Activated CD4-positive, alpha-beta T cell treated with anti-CD3 and anti-CD28 coated beads for 36 hours (primary cell): ENCODE data around the gene LTBP1. TPM values are rescaled to one million over a fixed set of nuclear protein-coding genes. Genes with fewer than 3 reads are reported as not detected.
"Not testable (repeated sequence)": the region's sequence is repeated elsewhere in the genome, so short reads cannot be mapped to it uniquely, and the experiment has no call there.

Experiments
- ATAC-seq: fragments of 200-7000 bp; cut with Tn5 transposase; one replicate; pipeline ENCODE4 v1.10.0; 2021; ENCODE audit warnings: mild to moderate bottlenecking, moderate library complexity
- CTCF ChIA-PET: fragments of 350-600 bp; sonication (Branson Sonifier 250); formaldehyde crosslinking; loops from one replicate; lab custom pipeline; 2021; ENCODE audit warnings: antibody characterized with exemption; lab: Charles Lee
- POLR2A ChIA-PET: fragments of 350-600 bp; sonication (Branson Sonifier 250); formaldehyde crosslinking; loops from one replicate; lab custom pipeline; 2021; ENCODE audit warnings: antibody characterized with exemption, inconsistent platforms; lab: Charles Lee
- DNase-seq: peaks from one replicate; pipeline ENCODE4 v3.0.0-alpha.2; 2020
- H3K27ac Mint-ChIP-seq: one replicate; pipeline ENCODE4 v1.8.0; 2021; ENCODE audit warnings: mixed read lengths
- H3K27me3 Mint-ChIP-seq: one replicate; pipeline ENCODE4 v1.8.0; 2021; ENCODE audit warnings: mixed read lengths
- H3K36me3 Mint-ChIP-seq: one replicate; pipeline ENCODE4 v1.8.0; 2021; ENCODE audit warnings: low read depth, mixed read lengths
- H3K4me1 Mint-ChIP-seq: one replicate; pipeline ENCODE4 v1.8.0; 2021; ENCODE audit warnings: mixed read lengths
- H3K4me3 Mint-ChIP-seq: one replicate; pipeline ENCODE4 v1.8.0; 2021; ENCODE audit warnings: mild to moderate bottlenecking, moderate library complexity, mixed read lengths
- H3K9me3 Mint-ChIP-seq: one replicate; pipeline ENCODE4 v1.8.0; 2021; ENCODE audit warnings: low read depth, mixed read lengths
- intact Hi-C, 2 experiments: fragments of 100-400 bp; cut with DNase I in 1 of 2; cut with micrococcal nuclease in 1 of 2; formaldehyde crosslinking; loops; one replicate each; pipeline versions ENCODE4 v1.14.2 to v1.15.1; 2022 to 2024; cut with DNase I, micrococcal nuclease
- total RNA-seq, 2 experiments: library from RNA; stranded (reverse); gene quantifications; one replicate each; pipeline ENCODE4 v1.2.3, GENCODE V29; 2021

The LTBP1 gene
- total RNA-seq, 2 experiments from 2014 or later: 0.14 to 0.26 TPM

GRCh38 chr2:32973772-32974171 lies 27.0 kb downstream of the LTBP1 start:
- H3K27me3 Mint-ChIP-seq, DNase-seq, intact Hi-C loops: not testable (repeated sequence)

GRCh38 chr2:32976409-32977063 lies 29.8 kb downstream of the LTBP1 start:
- no peaks in the 10 kb centered on the region for H3K9me3 Mint-ChIP-seq
- CTCF ChIA-PET: no interaction called here

More at GRCh38 chr2:32973772-32974171, 27.0 kb downstream of the LTBP1 start:
- CTCF ChIA-PET: interaction anchor here (0.6 kb wide), 1 partner anchor 60 kb away, joined by 3 read pairs; no protein-coding TSS in a partner anchor
- H3K4me3 Mint-ChIP-seq, H3K9me3 Mint-ChIP-seq, POLR2A ChIA-PET, H3K27ac Mint-ChIP-seq, H3K4me1 Mint-ChIP-seq, ATAC-seq, H3K36me3 Mint-ChIP-seq: not testable (repeated sequence)

DNA sequence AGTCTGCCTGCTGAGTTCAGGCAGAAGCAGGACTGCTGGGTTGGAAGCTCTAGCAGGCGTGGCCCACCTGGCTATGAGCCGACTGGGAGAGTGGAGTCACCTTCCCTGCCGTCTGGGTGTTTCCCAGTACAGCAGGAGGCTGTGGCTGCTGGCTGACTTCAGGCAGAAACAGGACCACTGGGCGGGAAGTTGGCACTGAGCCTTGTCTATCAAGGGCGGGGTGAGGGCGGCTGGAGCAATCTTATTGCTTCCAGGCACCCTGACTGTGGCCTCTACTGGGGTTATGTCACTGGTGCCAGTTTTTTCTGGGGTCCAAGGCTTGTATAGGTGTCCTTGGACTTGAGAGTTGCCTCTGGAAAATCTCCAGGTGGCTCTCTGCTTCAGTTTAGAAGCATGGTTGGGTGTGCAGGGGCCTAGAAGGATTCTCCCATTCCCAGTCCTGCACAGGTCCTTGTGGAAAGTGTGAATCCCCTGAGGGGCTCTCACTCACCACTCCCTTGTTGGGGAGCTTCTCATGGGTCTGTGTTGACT lies 30.5 kb downstream of the LTBP1 start:
- no peak for ATAC-seq
- no peaks in the 10 kb centered on the region for H3K4me1 Mint-ChIP-seq
- CTCF ChIA-PET: no interaction called here
- no peak for DNase-seq
- H3K4me3 Mint-ChIP-seq: no peak overlapping the region
- intact Hi-C loops: no loop called here
- peaks cover 19% of the 10 kb centered on the region for H3K27me3 Mint-ChIP-seq
- H3K9me3 Mint-ChIP-seq: no peaks in the 10 kb centered on the region
- POLR2A ChIA-PET: no interaction called here
- no peaks in the 10 kb centered on the region for H3K36me3 Mint-ChIP-seq
- no peak overlapping the region for H3K27ac Mint-ChIP-seq

More at GRCh38 chr2:32976409-32977063, 29.8 kb downstream of the LTBP1 start:
- H3K4me3 Mint-ChIP-seq: no peak overlapping the region
- no peaks in the 10 kb centered on the region for H3K36me3 Mint-ChIP-seq
- intact Hi-C loops: no loop called here
- H3K27me3 Mint-ChIP-seq: peaks cover 17% of the 10 kb centered on the region
- ATAC-seq (no peak), DNase-seq (no peak)
- H3K4me1 Mint-ChIP-seq: no peaks in the 10 kb centered on the region
- POLR2A ChIA-PET: no interaction called here
- H3K27ac Mint-ChIP-seq: no peak overlapping the region

- Mint-ChIP-seq H3K27ac (no peak overlapping the region), H3K36me3 (no peaks in the 10 kb centered on the region), H3K27me3 (peaks cover 30% of the 10 kb centered on the region), H3K4me1 (no peaks in the 10 kb centered on the region), H3K9me3 (no peaks in the 10 kb centered on the region), H3K4me3 (no peak overlapping the region)
- intact Hi-C loops: no loop called here
- DNase-seq (no peak), ATAC-seq (no peak)
- ChIA-PET POLR2A (no interaction called here), CTCF (no interaction called here)
Measured at GRCh38 chr2:32981612-32982011, 34.9 kb downstream of the LTBP1 start.

- peaks cover 34% of the 10 kb centered on the region for H3K27me3 Mint-ChIP-seq
- H3K4me1 Mint-ChIP-seq, POLR2A ChIA-PET, DNase-seq, H3K4me3 Mint-ChIP-seq, H3K27ac Mint-ChIP-seq, intact Hi-C loops, CTCF ChIA-PET, ATAC-seq, H3K9me3 Mint-ChIP-seq, H3K36me3 Mint-ChIP-seq: not testable (repeated sequence)
Measured at GRCh38 chr2:32983193-32983924, 36.6 kb downstream of the LTBP1 start.

DNA sequence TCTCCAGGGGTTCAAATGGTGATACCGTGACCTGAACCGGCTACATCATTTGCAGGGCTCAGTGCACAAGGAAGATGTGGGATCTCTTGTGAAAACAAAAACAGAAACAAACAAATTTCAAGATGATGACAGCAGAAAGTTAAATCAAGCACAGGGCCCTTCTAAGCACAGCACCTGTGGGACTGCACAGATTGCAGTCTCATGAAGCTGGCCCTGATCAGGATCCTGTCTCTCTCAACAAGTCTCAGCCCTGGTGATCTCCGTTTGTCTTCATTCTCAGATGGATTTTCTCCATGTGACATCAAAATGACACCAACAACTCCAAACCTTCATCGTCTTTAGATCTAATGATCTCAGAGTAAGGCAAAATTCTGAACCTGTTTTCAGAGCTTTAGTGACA lies 39.7 kb downstream of the LTBP1 start:
- DNase-seq (no peak), ATAC-seq (no peak)
- peaks cover 26% of the 10 kb centered on the region for H3K27me3 Mint-ChIP-seq
- POLR2A ChIA-PET: no interaction called here
- no peak overlapping the region for H3K27ac Mint-ChIP-seq
- no peaks in the 10 kb centered on the region for H3K9me3 Mint-ChIP-seq
- intact Hi-C loops: no loop called here
- H3K4me3 Mint-ChIP-seq: no peak overlapping the region
- CTCF ChIA-PET: no interaction called here
- H3K36me3 Mint-ChIP-seq: no peaks in the 10 kb centered on the region
- H3K4me1 Mint-ChIP-seq: no peaks in the 10 kb centered on the region

- H3K4me1 Mint-ChIP-seq: no peaks in the 10 kb centered on the region
- peaks cover 20% of the 10 kb centered on the region for H3K27me3 Mint-ChIP-seq
- ATAC-seq (no peak), DNase-seq (no peak)
- H3K27ac Mint-ChIP-seq: no peak overlapping the region
- intact Hi-C loops: no loop called here
- CTCF ChIA-PET: no interaction called here
- POLR2A ChIA-PET: no interaction called here
- H3K9me3 Mint-ChIP-seq: no peaks in the 10 kb centered on the region
- no peak overlapping the region for H3K4me3 Mint-ChIP-seq
- H3K36me3 Mint-ChIP-seq: no peaks in the 10 kb centered on the region
Measured at GRCh38 chr2:32988525-32988924, 41.8 kb downstream of the LTBP1 start.

- Mint-ChIP-seq H3K36me3 (no peaks in the 10 kb centered on the region), H3K4me3 (no peak overlapping the region), H3K27me3 (peaks cover 18% of the 10 kb centered on the region), H3K4me1 (no peaks in the 10 kb centered on the region), H3K9me3 (no peaks in the 10 kb centered on the region), H3K27ac (no peak overlapping the region)
- intact Hi-C loops: no loop called here
- POLR2A ChIA-PET: no interaction called here
- CTCF ChIA-PET: no interaction called here
- DNase-seq: no peak
- no peak for ATAC-seq
Measured at GRCh38 chr2:32990556-32990955, 43.8 kb downstream of the LTBP1 start.

- H3K27me3 Mint-ChIP-seq: peaks cover 16% of the 10 kb centered on the region
- H3K9me3 Mint-ChIP-seq: peaks cover 2% of the 10 kb centered on the region
- DNase-seq: no peak
- ATAC-seq: no peak
- H3K27ac Mint-ChIP-seq: no peak overlapping the region
- H3K4me1 Mint-ChIP-seq: no peaks in the 10 kb centered on the region
- no peak overlapping the region for H3K4me3 Mint-ChIP-seq
- H3K36me3 Mint-ChIP-seq: no peaks in the 10 kb centered on the region
- CTCF ChIA-PET: interaction anchor here (0.6 kb wide), 1 partner anchor 312 kb away, joined by 3 read pairs; no protein-coding TSS in a partner anchor
- POLR2A ChIA-PET: no interaction called here
- intact Hi-C loops: no loop called here
Measured at GRCh38 chr2:32991091-32991845, 44.5 kb downstream of the LTBP1 start.

DNA sequence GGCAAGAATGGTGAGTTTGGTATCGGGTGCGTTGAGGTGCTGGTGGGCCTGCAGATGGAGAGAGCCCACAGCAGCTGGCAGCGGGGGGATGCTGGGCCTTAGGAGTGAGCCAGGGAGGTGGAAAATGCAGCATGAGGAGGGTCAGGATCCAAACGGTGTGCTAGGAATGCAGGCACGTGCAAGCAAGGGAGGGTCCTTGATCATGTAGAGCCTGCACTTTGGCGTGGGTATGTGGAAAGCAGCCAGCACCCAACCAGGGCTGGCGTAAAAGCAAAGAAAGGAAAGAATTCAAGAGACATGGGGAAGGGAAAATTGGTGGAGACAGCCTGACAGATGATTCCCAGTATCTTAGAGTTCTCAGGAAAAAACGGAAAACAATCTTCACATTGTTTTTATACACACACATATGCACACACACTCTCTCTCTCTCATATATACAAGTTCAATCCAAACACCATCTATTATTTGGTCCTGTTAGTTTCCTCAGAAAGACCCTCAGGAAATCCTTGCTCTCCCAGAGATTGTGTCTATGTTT lies 46.3 kb downstream of the LTBP1 start:
- intact Hi-C loops: no loop called here

GRCh38 chr2:32997705-32998104 lies 51.0 kb downstream of the LTBP1 start:
- no peak overlapping the region for H3K27ac Mint-ChIP-seq
- H3K36me3 Mint-ChIP-seq: no peaks in the 10 kb centered on the region
- POLR2A ChIA-PET: no interaction called here
- no peaks in the 10 kb centered on the region for H3K4me1 Mint-ChIP-seq
- no peak for DNase-seq
- CTCF ChIA-PET: interaction anchor here (0.6 kb wide), 1 partner anchor 1375 kb away, joined by 3 read pairs; no protein-coding TSS in a partner anchor
- no peaks in the 10 kb centered on the region for H3K27me3 Mint-ChIP-seq
- ATAC-seq: no peak
- peaks cover 2% of the 10 kb centered on the region for H3K9me3 Mint-ChIP-seq
- intact Hi-C loops: no loop called here
- no peak overlapping the region for H3K4me3 Mint-ChIP-seq

More for the DNA sequence above, 46.3 kb downstream of the LTBP1 start:
- no peaks in the 10 kb centered on the region for H3K4me1 Mint-ChIP-seq
- DNase-seq: no peak
- no peak overlapping the region for H3K4me3 Mint-ChIP-seq
- peaks cover 12% of the 10 kb centered on the region for H3K27me3 Mint-ChIP-seq
- CTCF ChIA-PET: no interaction called here
- POLR2A ChIA-PET: no interaction called here
- no peak for ATAC-seq
- H3K27ac Mint-ChIP-seq: no peak overlapping the region
- H3K9me3 Mint-ChIP-seq: peaks cover 2% of the 10 kb centered on the region
- no peaks in the 10 kb centered on the region for H3K36me3 Mint-ChIP-seq
